ENCODE data around the gene NIPSNAP2. TPM values are rescaled to one million over a fixed set of nuclear protein-coding genes. Genes with fewer than 3 reads are reported as not detected.

NIPSNAP2 gene
- total and polyA plus RNA-seq, 10 of the 15 experiments (the other 5 are each of a cell fraction or from before 2014, with no cell fraction given) = 24.7 to 88.5 (median 49.9) TPM

GRCh38 chr7:55951637-55952351, 12.6 kb upstream of the NIPSNAP2 start, which contains the start of gene MRPS17 (continued):
- TF ChIP-seq PML (IDR thresholded peaks at IDR 0.05; ENCODE audit: low read length) (peak; percentile 82; the same call in 1 of the 2 replicates), GABPA (IDR thresholded peaks at IDR 0.05; ENCODE audit: low read depth) (no peak), TBL1XR1 (IDR thresholded peaks at IDR 0.05; ENCODE audit: low read depth, low read length) (no peak), CHD4 (IDR thresholded peaks at IDR 0.05) (no peak), REST (IDR thresholded peaks at IDR 0.05; ENCODE audit: low read depth, low read length) (no peak), RAD21 (IDR thresholded peaks at IDR 0.05; ENCODE audit: insufficient read depth, low read depth, low read length) (no peak), CBFB (IDR thresholded peaks at IDR 0.05; ENCODE audit: low read depth) (peak; percentile 33; the same call in 1 of the 2 replicates), NRF1 (conservative IDR thresholded peaks at IDR 0.05; ENCODE audit: low read depth, low read length) (no peak), LARP7 (IDR thresholded peaks at IDR 0.05) (0 out of 2 replicates have a peak, but pooled peaks have one; percentile 34), CHD1 (IDR thresholded peaks at IDR 0.05; ENCODE audit: low read depth, low read length) (no peak), EED (IDR thresholded peaks at IDR 0.05; ENCODE audit: low read depth) (no peak), RBBP5 (conservative IDR thresholded peaks at IDR 0.05) (no peak), USF2 (IDR thresholded peaks at IDR 0.05; ENCODE audit: borderline replicate concordance, low read depth, low read length) (peak; percentile 1; the same call in 1 of the 2 replicates), TCF7 (IDR thresholded peaks at IDR 0.05; ENCODE audit: borderline replicate concordance) (no peak), JUND (IDR thresholded peaks at IDR 0.05; ENCODE audit: low read depth, low read length) (no peak), FOXK2 (IDR thresholded peaks at IDR 0.05) (peak; percentile 59; the same call in 1 of the 2 replicates)
- TF ChIP-seq, protein P1, sequence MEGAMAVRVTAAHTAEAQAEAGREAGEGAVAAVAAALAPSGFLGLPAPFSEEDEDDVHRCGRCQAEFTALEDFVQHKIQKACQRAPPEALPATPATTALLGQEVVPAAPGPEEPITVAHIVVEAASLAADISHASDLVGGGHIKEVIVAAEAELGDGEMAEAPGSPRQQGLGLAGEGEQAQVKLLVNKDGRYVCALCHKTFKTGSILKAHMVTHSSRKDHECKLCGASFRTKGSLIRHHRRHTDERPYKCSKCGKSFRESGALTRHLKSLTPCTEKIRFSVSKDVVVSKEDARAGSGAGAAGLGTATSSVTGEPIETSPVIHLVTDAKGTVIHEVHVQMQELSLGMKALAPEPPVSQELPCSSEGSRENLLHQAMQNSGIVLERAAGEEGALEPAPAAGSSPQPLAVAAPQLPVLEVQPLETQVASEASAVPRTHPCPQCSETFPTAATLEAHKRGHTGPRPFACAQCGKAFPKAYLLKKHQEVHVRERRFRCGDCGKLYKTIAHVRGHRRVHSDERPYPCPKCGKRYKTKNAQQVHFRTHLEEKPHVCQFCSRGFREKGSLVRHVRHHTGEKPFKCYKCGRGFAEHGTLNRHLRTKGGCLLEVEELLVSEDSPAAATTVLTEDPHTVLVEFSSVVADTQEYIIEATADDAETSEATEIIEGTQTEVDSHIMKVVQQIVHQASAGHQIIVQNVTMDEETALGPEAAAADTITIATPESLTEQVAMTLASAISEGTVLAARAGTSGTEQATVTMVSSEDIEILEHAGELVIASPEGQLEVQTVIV (IDR thresholded peaks at IDR 0.05; ENCODE audit: borderline replicate concordance, partially characterized antibody) = peak; percentile 47
- TF ChIP-seq, protein P2, sequence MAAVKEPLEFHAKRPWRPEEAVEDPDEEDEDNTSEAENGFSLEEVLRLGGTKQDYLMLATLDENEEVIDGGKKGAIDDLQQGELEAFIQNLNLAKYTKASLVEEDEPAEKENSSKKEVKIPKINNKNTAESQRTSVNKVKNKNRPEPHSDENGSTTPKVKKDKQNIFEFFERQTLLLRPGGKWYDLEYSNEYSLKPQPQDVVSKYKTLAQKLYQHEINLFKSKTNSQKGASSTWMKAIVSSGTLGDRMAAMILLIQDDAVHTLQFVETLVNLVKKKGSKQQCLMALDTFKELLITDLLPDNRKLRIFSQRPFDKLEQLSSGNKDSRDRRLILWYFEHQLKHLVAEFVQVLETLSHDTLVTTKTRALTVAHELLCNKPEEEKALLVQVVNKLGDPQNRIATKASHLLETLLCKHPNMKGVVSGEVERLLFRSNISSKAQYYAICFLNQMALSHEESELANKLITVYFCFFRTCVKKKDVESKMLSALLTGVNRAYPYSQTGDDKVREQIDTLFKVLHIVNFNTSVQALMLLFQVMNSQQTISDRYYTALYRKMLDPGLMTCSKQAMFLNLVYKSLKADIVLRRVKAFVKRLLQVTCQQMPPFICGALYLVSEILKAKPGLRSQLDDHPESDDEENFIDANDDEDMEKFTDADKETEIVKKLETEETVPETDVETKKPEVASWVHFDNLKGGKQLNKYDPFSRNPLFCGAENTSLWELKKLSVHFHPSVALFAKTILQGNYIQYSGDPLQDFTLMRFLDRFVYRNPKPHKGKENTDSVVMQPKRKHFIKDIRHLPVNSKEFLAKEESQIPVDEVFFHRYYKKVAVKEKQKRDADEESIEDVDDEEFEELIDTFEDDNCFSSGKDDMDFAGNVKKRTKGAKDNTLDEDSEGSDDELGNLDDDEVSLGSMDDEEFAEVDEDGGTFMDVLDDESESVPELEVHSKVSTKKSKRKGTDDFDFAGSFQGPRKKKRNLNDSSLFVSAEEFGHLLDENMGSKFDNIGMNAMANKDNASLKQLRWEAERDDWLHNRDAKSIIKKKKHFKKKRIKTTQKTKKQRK (IDR thresholded peaks at IDR 0.05; ENCODE audit: low read depth, low read length) = no peak
- TF ChIP-seq, protein P3, sequence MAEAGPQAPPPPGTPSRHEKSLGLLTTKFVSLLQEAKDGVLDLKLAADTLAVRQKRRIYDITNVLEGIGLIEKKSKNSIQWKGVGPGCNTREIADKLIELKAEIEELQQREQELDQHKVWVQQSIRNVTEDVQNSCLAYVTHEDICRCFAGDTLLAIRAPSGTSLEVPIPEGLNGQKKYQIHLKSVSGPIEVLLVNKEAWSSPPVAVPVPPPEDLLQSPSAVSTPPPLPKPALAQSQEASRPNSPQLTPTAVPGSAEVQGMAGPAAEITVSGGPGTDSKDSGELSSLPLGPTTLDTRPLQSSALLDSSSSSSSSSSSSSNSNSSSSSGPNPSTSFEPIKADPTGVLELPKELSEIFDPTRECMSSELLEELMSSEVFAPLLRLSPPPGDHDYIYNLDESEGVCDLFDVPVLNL (IDR thresholded peaks at IDR 0.05; ENCODE audit: low read depth, low read length) = no peak
